Retinal pigment epithelial cell (primary cell): ENCODE measurements around the gene CSPG5.

ENCODE experiments used
- DNase-seq: peaks from one replicate; pipeline ENCODE4 v3.0.0-alpha.2; 2010; ENCODE audit warnings: low read depth
- H3K4me3 ChIP-seq: 2 replicates; pipeline ENCODE4 v1.5.1; 2011; ENCODE audit warnings: mild to moderate bottlenecking, low read length, control low read depth, moderate library complexity
- CTCF ChIP-seq: conservative IDR thresholded peaks from 2 replicates; pipeline ENCODE4 v1.5.1; 2011; ENCODE audit warnings: low read depth, low read length, control low read depth, inconsistent platforms

The CSPG5 gene

GRCh38 chr3:47579875-47580274 is 1.2 kb upstream of the CSPG5 start:
- no peak overlapping the region for H3K4me3 ChIP-seq
- TF ChIP-seq CTCF, result no peak
- no peak for DNase-seq

GRCh38 chr3:47578119-47578632 is 489 bp downstream of the CSPG5 start:
- DNase-seq, result no peak
- peak overlapping the region; percentile 28 for H3K4me3 ChIP-seq
- TF ChIP-seq CTCF, result no peak

GRCh38 chr3:47577583-47578118 is 1.0 kb downstream of the CSPG5 start:
- no peak for TF ChIP-seq CTCF
- no peak for DNase-seq
- peak overlapping the region; percentile 27 for H3K4me3 ChIP-seq

- DNase-seq, result no peak
- no peak for TF ChIP-seq CTCF
These were observed 5.2 kb downstream of the CSPG5 start for GRCh38 chr3:47573190-47574172.

GRCh38 chr3:47571391-47572175 is 7.1 kb downstream of the CSPG5 start:
- TF ChIP-seq CTCF, result no peak
- no peak for DNase-seq
- H3K4me3 ChIP-seq, result no peak overlapping the region

More at GRCh38 chr3:47573190-47574172, 5.2 kb downstream of the CSPG5 start:
- H3K4me3 ChIP-seq, result no peak overlapping the region

- no peak for DNase-seq
- TF ChIP-seq CTCF, result no peak
- no peak overlapping the region for H3K4me3 ChIP-seq
These were observed 9.8 kb downstream of the CSPG5 start for GRCh38 chr3:47568901-47569300.
